WTC11 (cell line): ENCODE data around the gene FOXC2.

Experiments
- ELF4 ChIP-seq: sonication (generic); formaldehyde crosslinking; IDR thresholded peaks from 2 replicates; pipeline ENCODE4 v1.8.1; 2022; ENCODE audit warnings: low read depth, mild to moderate bottlenecking, moderate library complexity, missing genetic modification reagents
- ESRRA ChIP-seq: sonication (generic); formaldehyde crosslinking; IDR thresholded peaks from 2 replicates; pipeline ENCODE4 v1.8.1; 2022; ENCODE audit warnings: mild to moderate bottlenecking, missing genetic modification reagents, borderline replicate concordance
- JUN ChIP-seq: sonication (generic); formaldehyde crosslinking; IDR thresholded peaks from 2 replicates; pipeline ENCODE4 v1.8.0; 2023; ENCODE audit warnings: mild to moderate bottlenecking, missing genetic modification reagents
- NR2C2 ChIP-seq: sonication (generic); formaldehyde crosslinking; IDR thresholded peaks from 2 replicates; pipeline ENCODE4 v1.8.0; 2022; ENCODE audit warnings: mild to moderate bottlenecking, missing genetic modification reagents
- TF ChIP-seq, protein P1 (sequence below): fragments of 200-600 bp; IDR thresholded peaks from 2 replicates; pipeline ENCODE4 v1.8.0; 2022; ENCODE audit warnings: antibody characterized with exemption
- TF ChIP-seq, protein P2 (sequence below): sonication (generic); formaldehyde crosslinking; IDR thresholded peaks from 2 replicates; pipeline ENCODE4 v1.8.1; 2022; ENCODE audit warnings: low read depth, missing genetic modification reagents, borderline replicate concordance
- TF ChIP-seq, protein P3 (sequence below): sonication (generic); formaldehyde crosslinking; IDR thresholded peaks from 2 replicates; pipeline ENCODE4 v1.8.0; 2022; ENCODE audit warnings: mild to moderate bottlenecking, missing genetic modification reagents

DNA sequence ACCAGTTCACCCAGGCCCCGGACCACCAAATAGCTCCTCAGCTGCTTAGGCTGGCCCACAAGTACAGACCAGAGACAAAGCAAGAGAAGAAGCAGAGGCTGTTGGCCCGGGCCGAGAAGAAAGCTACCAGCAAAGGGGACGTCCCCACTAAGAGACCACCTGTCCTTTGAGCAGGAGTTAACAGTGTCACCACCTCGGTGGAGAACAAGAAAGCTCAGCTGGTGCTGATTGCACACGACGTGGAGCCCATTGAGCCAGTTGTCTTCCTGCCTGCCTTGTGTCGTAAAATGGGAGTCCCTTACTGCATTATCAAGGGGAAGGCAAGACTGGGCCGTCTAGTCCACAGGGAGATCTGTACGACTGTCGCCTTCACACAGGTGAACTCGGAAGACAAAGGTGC is 40.9 kb upstream of the FOXC2 start:
- TF ChIP-seq, protein P1, sequence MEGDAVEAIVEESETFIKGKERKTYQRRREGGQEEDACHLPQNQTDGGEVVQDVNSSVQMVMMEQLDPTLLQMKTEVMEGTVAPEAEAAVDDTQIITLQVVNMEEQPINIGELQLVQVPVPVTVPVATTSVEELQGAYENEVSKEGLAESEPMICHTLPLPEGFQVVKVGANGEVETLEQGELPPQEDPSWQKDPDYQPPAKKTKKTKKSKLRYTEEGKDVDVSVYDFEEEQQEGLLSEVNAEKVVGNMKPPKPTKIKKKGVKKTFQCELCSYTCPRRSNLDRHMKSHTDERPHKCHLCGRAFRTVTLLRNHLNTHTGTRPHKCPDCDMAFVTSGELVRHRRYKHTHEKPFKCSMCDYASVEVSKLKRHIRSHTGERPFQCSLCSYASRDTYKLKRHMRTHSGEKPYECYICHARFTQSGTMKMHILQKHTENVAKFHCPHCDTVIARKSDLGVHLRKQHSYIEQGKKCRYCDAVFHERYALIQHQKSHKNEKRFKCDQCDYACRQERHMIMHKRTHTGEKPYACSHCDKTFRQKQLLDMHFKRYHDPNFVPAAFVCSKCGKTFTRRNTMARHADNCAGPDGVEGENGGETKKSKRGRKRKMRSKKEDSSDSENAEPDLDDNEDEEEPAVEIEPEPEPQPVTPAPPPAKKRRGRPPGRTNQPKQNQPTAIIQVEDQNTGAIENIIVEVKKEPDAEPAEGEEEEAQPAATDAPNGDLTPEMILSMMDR: no peak
- TF ChIP-seq ESRRA (CRISPR knock-in tag) (no peak), JUN (CRISPR knock-in tag) (no peak), ELF4 (CRISPR knock-in tag) (no peak), NR2C2 (no peak)
- TF ChIP-seq, protein P2, sequence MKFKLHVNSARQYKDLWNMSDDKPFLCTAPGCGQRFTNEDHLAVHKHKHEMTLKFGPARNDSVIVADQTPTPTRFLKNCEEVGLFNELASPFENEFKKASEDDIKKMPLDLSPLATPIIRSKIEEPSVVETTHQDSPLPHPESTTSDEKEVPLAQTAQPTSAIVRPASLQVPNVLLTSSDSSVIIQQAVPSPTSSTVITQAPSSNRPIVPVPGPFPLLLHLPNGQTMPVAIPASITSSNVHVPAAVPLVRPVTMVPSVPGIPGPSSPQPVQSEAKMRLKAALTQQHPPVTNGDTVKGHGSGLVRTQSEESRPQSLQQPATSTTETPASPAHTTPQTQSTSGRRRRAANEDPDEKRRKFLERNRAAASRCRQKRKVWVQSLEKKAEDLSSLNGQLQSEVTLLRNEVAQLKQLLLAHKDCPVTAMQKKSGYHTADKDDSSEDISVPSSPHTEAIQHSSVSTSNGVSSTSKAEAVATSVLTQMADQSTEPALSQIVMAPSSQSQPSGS (CRISPR knock-in tag): no peak
- TF ChIP-seq, protein P3, sequence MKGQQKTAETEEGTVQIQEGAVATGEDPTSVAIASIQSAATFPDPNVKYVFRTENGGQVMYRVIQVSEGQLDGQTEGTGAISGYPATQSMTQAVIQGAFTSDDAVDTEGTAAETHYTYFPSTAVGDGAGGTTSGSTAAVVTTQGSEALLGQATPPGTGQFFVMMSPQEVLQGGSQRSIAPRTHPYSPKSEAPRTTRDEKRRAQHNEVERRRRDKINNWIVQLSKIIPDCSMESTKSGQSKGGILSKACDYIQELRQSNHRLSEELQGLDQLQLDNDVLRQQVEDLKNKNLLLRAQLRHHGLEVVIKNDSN (CRISPR knock-in tag): no peak
